ENCODE results near the gene VAV1. TPM values are rescaled to one million over a fixed set of nuclear protein-coding genes. Genes with fewer than 3 reads are reported as not detected.

Gene VAV1
- total and polyA plus RNA-seq, 2 of the 8 experiments (the other 6 are each of a cell fraction or from before 2014, with no cell fraction given) = 0.21 to 0.22 TPM

- TF ChIP-seq GTF2F1 (IDR thresholded peaks at IDR 0.05; ENCODE audit: borderline replicate concordance, low read depth, low read length) = no peak
- TF ChIP-seq, protein P1, sequence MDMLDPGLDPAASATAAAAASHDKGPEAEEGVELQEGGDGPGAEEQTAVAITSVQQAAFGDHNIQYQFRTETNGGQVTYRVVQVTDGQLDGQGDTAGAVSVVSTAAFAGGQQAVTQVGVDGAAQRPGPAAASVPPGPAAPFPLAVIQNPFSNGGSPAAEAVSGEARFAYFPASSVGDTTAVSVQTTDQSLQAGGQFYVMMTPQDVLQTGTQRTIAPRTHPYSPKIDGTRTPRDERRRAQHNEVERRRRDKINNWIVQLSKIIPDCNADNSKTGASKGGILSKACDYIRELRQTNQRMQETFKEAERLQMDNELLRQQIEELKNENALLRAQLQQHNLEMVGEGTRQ (IDR thresholded peaks at IDR 0.05; ENCODE audit: low read length) = no peak
- TF ChIP-seq KDM4A (IDR thresholded peaks at IDR 0.05; ENCODE audit: low read depth, low read length, severe bottlenecking) = no peak
- TF ChIP-seq RAD21 (IDR thresholded peaks at IDR 0.05 in 1 of 2, conservative IDR thresholded peaks at IDR 0.05 in 1 of 2; ENCODE audit: low read depth in 2 of 2, low read length in 2 of 2) = no peak
- no peak for TF ChIP-seq EGR1 (IDR thresholded peaks at IDR 0.05; ENCODE audit: borderline replicate concordance, low read depth, low read length)
- no peak for TF ChIP-seq CHD1 (IDR thresholded peaks at IDR 0.05; ENCODE audit: low read depth, low read length)
- TF ChIP-seq TAF7 (optimal IDR thresholded peaks at IDR 0.05; ENCODE audit: borderline replicate concordance, low read depth, low read length) = no peak
- TF ChIP-seq HDAC2 (IDR thresholded peaks at IDR 0.05; ENCODE audit: borderline replicate concordance in 1 of 2, low read depth in 2 of 2, low read length in 2 of 2) = no peak
- no peak for TF ChIP-seq TCF12 (IDR thresholded peaks at IDR 0.05; ENCODE audit: low read depth, low read length)
- no peak for TF ChIP-seq SIX5 (IDR thresholded peaks at IDR 0.05; ENCODE audit: low read depth, low read length)
- TF ChIP-seq POLR2AphosphoS5 (IDR thresholded peaks at IDR 0.05; ENCODE audit: low read depth, low read length) = 0 out of 2 replicates have a peak, but pooled peaks have one; percentile 38
- TF ChIP-seq KDM1A (IDR thresholded peaks at IDR 0.05; ENCODE audit: borderline replicate concordance, low read length) = no peak; the same call in 1 of the 2 replicates
- no peak for TF ChIP-seq BCL11A (IDR thresholded peaks at IDR 0.05; ENCODE audit: low read depth in 2 of 2, low read length in 2 of 2)
- TF ChIP-seq SRF (IDR thresholded peaks at IDR 0.05; ENCODE audit: low read depth, low read length) = no peak
- TF ChIP-seq E2F6 (IDR thresholded peaks at IDR 0.05) = no peak
- peak; percentile 92 for TF ChIP-seq CREB1 (IDR thresholded peaks at IDR 0.05)
- TF ChIP-seq NANOG (IDR thresholded peaks at IDR 0.05; ENCODE audit: insufficient read depth, low read depth, low read length, poor library complexity, severe bottlenecking) = no peak
- 0 out of 2 replicates have a peak, but pooled peaks have one; percentile 39 for TF ChIP-seq TAF1 (IDR thresholded peaks at IDR 0.05; ENCODE audit: low read depth, low read length)
- TF ChIP-seq ASH2L (IDR thresholded peaks at IDR 0.05; ENCODE audit: low read length) = peak; percentile 27
- no peak for TF ChIP-seq FOSL1 (IDR thresholded peaks at IDR 0.05; ENCODE audit: insufficient read depth, low read depth, low read length)
- peak; percentile 67 to 77; a peak in 3 of 4 replicates for TF ChIP-seq SIN3A (conservative IDR thresholded peaks at IDR 0.05 in 1 of 2, IDR thresholded peaks at IDR 0.05 in 1 of 2; ENCODE audit: low read depth in 1 of 2, low read length in 2 of 2)
Measured at GRCh38 chr19:6767357-6768235, 4.9 kb upstream of the VAV1 start, which contains the start of gene SH2D3A (continued).

All from H1 (cell line).